GM12873 (cell line): ENCODE measurements around the gene PPP1R37.

Experiments used
- TF ChIP-seq, protein P1 (sequence below): IDR thresholded peaks from 2 replicates; pipeline ENCODE4 v1.5.1; 2012; ENCODE audit warnings: low read depth, mild to moderate bottlenecking, moderate library complexity, low read length, control low read depth; ENCODE audit not compliant: insufficient read depth; ENCODE audit errors: missing control alignments

The PPP1R37 gene

DNA sequence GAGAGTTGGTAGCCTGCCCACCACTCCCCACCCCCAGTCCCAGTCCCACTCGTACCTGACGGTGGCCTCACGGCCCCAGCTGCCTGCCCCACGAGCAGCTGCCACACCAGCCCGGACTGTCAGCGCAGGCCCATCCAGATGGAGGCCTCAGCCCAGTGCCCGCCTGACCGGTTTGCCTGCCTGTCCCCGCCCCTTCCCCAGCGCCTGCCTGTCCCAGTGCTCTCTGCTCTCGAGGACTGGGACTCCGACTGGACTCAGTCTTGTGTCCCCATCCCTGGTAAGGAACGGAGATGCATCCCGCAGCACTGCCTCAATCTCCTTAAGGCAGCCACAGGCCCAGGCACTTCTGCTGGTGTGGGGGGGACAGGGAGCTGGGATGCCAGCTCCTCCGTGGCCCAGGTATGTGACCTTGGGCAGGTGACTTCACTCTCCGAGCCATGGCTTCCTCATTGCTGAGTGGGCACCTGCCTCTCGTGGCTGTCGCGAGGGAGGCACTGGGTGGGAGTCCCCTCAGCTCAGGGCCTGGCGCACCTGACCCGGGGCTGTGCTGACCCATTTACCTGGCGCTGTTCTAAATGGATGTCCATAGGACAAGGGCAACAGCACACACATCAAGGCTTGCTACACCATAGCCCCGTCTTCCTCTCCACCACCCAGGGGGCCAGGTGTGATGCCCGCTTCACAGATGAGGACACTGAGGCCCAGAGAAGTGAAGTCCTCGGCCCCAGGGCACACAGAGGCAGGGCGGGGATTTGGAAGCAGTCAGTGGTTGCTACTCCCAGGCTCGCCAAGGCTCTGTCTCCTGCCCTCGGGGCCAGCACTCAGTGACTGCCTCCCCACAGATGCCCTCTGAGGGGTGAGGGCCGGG, 68.1 kb downstream of the PPP1R37 start, which contains the start of gene NKPD1:
TSS of gene NKPD1 (minus strand) at position 113 of the 868 bp plus-strand sequence. CDS start 832 bp downstream, outside the sequence.
- TF ChIP-seq, protein P1, sequence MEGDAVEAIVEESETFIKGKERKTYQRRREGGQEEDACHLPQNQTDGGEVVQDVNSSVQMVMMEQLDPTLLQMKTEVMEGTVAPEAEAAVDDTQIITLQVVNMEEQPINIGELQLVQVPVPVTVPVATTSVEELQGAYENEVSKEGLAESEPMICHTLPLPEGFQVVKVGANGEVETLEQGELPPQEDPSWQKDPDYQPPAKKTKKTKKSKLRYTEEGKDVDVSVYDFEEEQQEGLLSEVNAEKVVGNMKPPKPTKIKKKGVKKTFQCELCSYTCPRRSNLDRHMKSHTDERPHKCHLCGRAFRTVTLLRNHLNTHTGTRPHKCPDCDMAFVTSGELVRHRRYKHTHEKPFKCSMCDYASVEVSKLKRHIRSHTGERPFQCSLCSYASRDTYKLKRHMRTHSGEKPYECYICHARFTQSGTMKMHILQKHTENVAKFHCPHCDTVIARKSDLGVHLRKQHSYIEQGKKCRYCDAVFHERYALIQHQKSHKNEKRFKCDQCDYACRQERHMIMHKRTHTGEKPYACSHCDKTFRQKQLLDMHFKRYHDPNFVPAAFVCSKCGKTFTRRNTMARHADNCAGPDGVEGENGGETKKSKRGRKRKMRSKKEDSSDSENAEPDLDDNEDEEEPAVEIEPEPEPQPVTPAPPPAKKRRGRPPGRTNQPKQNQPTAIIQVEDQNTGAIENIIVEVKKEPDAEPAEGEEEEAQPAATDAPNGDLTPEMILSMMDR, result no peak

- TF ChIP-seq, protein P1, result peak; percentile 17
Observed at GRCh38 chr19:45161738-45162607, 69.0 kb downstream of the PPP1R37 start.

- TF ChIP-seq, protein P1, result no peak
Observed at GRCh38 chr19:45162608-45163143, 69.7 kb downstream of the PPP1R37 start.

DNA sequence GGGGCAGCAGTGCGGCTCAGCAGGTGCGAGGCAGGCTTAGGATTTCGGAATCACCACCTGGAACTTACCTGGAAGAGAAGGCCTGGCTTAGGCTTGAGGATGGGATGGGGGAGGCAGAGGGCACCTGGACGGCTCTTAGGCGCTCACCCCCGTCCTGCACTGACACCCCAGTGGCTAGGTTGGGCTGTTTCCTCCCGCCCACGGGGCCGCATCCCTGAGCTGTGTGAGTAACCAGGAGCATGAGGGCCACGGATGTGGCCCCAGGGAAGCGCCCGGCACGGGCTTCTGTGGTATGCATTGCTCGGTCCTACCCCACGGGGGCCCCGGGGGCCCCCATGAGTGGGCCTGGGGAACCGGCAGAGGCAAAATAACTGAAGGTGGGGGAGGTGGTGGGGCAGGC, 70.2 kb downstream of the PPP1R37 start:
- TF ChIP-seq, protein P1, result no peak

DNA sequence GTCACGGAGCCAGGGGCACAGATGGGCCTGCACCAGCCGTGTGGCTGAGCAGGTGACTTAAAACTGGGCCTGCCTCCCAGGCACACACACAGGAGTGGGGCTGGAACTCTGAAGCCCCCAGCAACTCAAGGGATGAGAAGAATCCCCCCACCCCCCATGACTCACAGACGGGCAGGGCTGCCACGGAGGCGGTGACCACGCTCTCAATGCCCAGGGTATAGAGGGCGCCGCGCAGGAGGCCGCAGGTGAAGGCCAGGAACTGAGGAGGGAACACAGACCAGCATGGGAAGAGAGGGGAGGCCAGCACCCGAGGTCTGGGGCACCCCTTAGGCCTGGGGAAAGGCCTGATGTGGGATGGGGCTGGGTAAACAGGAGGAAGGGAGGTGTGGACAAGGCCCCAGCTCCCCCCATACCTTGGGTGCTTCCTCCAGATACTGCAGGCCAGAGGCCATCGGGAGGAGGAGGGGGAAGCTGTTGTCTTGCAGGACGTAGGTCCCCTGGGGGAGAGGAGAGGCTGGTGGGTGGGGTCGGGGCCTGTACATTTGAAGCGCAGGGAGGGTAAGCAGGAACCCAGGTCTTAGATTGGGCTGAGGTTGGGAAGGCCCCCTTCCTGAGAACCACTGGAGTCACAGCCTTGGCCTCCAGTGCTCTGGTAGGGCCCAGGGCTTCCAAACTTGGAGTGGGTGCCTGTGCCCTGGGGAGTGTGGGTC, 70.9 kb downstream of the PPP1R37 start:
- TF ChIP-seq, protein P1, result no peak

DNA sequence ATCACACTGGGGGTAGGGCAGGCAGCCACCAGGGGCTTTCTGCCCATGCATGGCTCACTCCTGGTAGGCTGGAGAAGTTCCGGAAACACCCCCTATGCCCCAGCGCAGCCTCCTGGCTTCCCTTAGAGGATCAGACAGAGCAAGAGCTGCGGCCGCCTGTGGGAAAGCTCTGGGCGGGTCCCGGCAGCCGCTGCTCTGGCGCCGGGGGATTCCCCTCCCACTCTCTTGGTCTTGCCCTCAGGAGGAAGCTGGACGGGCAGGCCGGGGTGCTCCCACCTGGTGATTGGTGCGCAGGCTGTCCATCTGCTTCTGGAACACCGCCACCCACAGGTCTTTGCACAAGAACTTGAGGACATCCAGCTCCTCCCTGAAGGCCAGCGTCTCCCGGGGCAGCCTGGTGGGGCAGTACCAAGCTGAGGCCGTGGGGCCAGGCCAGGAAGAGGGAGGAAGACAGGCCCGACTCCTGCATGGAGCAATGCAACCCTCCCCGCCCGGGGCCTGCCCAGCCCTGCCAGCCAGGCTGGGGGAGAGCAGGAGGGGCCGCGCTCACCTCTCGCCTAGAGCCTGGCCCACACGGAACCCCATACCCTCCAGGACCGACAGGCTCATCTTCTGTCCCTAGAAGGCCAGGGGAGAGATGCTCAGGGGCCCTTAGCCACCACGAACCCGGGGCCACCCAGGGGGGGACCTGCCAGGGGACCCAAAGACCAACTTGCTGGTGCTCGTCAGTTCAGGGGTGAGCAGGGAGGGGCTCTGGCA, 71.8 kb downstream of the PPP1R37 start:
- TF ChIP-seq, protein P1, result peak; percentile 7
